HG03520 (cell line): ENCODE data around the gene MAFF.
"Not testable (repeated sequence)": the region's sequence is repeated elsewhere in the genome, so short reads cannot be mapped to it uniquely, and the experiment has no call there.

Source experiments
- ATAC-seq: cut with Tn5 transposase; IDR thresholded peaks from one replicate; pipeline ENCODE4 v1.9.1; 2021; ENCODE audit warnings: mild to moderate bottlenecking, moderate library complexity; ENCODE audit not compliant: unreplicated experiment

Gene MAFF

DNA sequence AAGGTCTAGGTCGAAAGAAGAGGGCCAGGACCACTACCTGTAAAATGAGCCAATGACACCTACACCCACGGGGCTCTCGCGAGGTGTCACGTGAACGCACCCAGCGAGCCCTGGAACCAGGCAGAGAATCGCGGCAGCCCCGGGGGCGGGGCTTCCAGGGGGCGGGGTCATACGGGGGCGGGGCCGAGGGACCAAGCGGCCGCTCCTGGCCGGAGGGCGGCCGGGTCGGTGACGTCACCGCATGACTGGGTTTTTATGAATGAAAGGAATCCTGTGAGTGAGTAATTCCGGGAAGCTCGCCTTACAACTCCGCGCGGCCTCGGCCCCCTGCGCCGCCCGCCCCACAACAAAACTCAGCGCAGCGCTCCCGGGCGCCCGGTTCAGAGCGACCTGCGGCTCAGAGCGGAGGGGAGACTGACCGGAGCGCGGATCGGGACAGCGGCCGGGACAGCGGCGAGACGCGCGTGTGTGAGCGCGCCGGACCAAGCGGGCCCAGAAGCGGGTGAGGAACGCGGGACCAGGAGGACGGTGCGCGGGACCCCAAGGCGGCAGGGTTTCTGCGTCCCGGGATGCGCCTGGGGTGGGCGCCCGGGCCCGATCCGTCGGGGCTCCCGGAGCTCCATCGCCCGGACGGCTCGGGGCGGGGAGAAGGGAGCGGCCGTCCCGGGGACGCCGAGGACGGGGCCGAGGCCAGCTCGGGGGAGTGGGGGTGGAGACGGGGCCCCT is at the start of gene MAFF:
MAFF (plus strand) TSS at position 284 of the 726 bp plus-strand sequence. CDS start 11,860 bp downstream, outside the sequence.
- peak; percentile 43 for ATAC-seq

DNA sequence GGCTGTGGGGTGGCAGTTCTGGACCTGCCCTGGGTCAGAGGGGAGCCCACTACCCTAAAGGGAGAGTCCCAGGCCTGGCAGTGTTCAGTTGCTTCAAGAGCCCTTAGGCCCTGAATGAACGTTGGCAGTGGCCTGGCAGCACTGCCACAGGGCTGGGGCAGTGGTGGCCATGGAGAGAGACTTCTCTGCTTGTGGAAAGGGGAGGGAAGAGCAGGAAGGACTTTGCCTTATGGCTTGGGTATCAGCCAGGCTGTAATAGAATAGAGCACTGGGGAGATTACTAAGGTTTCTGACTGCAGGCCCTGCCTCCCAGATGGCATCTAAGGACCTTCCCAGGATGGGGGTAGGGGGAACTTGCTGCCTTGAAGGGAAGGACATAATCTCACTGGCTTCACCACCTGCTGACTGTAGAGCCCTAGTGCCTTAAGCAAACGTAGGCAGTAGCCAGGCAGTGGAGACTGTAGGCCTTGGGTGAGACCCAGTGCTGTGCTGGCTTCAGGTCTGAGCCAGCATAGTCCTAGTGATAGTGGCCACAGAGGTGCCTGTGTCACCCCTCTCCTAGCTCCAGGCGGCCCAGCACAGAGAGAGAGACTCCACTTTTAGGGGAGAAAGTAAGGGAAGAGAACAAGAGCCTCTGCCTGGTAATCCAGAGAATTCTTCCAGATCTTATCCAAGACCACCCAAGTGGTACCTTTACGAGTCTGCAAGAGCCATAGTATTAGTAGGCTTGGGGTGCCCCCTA is 47.8 kb upstream of the MAFF start:
- no peak for ATAC-seq

DNA sequence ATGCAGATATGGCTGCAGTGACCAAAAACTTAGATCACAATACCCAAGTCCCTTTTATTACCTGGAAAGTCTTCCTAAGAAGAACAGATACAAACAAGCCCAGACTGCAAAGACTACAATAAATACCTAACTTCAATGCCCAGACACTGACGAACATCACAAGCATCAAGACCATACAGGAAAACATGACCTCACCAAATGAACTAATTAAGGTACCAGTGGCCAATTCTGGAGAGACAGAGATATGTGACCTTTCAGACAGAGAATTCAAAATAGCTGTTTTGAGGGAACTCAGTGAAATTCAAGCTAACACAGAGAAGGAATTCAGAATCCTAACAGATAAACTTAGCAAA is 47.3 kb upstream of the MAFF start:
- ATAC-seq = not testable (repeated sequence)

DNA sequence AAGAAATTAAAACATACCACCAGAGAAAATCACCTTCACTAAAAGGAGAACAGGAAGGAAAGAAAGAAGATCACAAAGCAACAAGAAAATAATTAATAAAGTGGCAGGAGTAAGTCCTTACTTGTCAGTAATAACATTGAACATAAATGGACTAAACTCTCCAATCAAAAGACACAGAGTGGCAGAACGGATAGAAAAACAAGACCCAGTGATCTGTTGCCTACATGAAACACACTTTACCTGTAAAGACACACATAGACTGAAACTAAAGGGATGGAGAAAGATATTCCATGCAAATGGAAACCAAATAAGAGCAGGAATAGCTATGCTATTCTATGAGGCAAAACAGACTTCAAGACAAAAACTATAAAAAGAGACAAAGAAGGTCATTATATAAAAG is 46.1 kb upstream of the MAFF start:
- no peak for ATAC-seq

DNA sequence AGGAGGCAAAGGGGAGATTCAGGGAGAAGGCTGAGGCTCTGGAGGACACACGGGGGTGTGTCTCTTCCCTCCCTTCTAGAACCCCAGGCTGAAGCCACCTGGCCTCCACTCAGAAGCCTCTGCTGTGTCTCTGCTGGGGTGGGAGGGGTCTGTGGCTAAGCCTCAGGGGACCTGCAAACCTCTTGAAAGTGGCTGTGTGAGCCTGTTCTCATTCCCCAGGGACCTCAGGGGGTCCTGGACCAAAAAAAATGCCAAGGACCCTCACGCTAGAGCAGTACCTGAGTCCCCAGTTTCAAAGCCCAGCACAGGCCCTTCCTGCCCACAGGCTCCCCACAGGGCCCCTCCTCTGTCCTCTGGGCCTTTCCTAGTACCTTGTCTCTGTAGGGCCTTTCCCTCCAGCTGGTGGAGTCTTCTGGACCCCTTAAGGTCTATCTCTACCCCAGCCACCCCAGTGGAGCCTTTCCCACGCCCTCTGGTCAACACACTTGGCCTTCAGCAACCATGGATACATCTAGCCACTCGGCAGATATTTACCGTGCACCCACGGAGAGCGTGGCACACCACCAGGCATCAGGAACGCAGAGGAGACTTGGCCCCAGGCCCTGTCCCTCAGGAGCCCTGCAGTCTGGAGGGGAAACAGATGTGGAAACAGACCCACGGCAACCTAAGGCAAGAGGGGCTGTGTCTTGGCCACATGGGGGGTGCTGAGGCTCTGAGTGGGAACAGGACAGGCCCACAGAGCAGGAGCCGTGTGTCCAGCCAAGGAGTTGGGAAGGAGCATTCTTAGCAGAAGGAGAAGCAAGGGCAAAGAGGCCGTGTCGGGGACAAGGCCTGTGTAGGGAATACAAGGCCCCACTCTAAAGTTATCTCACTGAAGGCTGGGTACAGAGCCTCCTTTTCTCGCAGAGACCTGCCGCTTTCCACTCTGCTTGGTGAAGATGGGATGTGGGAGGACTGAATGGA is 38.6 kb upstream of the MAFF start:
- ATAC-seq = no peak

DNA sequence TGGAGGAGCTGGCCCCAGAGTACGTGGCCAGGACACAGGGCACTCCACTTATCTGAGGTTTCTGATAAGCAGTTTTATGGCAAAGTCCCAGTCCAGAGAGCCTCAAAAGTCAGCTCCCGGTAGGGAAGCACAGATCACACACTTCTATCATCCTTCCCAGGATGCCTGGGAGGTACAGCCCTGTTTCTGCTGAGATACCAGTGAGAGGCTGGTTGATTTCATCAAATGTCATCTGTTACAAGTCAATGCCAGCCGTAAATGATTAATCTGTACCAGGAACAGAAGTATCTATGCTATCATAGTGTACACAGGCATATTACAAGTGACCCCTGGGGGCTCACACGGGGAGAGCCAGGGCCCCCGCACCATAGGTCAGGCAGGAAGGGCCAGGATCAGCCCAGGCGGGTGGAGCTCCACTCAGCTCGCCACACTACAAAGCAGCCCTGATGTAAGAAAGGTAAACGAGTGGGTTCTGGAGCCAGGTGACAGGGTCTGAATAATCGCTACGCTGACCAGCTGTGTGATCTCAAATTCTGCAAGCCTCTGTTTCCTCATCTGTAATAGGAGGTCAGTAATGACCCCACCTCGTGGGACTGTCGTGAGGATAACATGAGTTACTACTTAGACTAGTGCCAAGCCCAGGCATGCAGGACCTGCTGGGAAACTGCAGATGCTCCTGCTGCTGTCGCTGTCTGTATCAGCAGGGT is 37.8 kb upstream of the MAFF start:
- no peak for ATAC-seq

DNA sequence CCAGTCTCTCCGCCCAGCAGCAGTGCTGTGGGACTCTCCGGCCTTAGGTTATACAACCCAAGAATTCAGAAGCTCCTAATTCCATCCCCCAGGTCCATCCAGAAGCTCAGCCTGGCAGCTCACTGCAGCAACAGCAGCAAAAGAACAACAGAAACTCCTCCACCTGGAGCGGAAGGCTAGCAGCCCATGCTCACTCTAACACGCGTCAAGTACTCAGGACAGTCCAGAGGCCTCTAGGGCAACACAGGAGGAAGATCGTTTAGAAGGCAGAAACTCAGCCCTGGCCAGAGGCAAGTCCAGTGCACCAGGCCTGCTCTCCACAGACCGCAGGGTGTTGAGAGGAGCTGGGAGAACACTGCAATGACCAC is 37.3 kb upstream of the MAFF start:
- no peak for ATAC-seq

DNA sequence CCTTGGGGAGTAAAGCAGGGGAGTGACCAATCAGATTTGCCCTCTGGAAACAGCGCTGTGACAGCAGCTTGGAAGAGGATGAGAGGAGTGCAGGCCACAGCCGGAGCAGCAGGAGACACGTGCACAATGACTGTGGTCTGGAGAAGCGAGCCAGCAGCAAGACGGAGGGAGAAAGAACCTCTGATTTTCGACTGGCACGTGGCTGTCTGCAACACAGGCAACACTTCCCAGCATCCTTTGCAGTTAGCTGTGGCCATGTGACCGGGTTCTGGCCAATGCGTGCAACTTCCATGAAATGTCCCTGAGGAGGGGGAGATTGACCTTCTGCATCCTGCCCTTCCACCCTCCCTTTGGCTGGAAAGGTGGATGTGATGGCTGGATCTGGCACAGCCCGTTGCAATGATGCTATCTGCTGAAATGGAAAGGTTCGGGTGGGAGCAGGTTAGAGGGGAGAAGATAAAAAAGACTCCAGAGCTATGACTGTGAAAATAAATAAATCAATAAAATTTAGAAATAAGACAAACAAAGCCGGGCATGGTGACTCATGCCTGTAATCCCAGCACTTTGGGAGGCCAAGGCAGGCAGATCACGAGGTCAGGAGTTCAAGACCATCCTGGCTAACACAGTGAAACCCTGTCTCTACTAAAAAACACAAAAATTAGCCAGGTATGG is 35.7 kb upstream of the MAFF start:
- ATAC-seq = no peak

DNA sequence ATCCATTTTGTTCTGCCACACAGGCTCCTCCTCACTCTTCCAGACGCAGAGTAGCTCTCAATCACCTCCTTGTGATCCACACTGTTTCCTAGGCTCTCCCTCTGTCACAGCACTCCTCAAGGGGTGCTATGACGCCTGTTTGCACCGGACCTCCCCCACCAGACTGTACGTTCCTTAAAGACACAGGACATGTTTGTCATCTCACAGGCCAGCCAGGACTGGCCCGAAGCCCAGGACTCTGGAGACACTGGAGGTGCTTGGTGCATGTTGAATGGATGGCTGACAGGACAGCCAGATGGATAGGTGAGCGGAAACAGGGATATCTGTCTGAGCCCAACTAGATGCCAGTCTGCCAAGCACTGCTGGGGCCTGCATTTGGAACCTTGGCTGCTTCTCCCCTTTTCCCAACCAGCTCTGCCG is 33.8 kb upstream of the MAFF start:
- no peak for ATAC-seq

DNA sequence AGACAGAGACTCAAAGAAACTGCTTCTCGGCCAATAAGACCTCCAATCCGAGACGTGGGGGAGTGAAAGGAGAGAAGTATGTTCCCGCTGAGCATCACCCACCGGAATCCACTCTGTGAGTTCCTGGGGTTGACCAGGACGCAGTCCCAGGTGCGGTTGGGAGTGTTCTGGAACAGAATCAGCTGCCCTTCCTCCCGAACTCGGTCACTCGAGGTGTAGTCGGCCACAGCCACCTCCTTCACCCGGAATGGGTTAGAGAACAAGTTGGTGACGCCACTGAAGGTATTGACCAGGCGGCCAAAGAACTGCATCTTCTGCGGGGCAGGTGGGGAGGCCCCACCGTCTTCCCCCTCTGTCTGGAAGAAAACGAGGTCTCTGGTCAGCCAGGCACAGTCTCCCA is 32.7 kb upstream of the MAFF start:
- ATAC-seq = no peak

DNA sequence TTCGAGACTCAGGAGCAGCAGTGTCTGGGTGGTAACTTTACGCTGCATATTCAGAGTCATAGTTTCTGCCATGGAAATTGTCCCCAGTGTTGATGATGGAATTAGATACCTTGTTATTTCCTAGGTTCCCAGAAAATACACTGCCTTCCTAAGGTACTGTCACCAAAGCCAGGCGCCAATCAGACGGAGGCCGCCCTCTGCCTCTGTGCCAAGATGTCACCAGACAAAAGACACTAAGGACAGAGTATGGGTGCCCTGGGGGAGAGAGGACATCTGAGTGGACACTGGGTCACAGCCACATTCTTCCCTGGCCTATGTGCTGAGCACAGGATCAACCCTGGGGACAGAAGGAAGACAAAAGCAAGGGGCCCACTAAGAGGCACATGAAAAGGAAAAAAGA is 31.3 kb upstream of the MAFF start:
- ATAC-seq = no peak

DNA sequence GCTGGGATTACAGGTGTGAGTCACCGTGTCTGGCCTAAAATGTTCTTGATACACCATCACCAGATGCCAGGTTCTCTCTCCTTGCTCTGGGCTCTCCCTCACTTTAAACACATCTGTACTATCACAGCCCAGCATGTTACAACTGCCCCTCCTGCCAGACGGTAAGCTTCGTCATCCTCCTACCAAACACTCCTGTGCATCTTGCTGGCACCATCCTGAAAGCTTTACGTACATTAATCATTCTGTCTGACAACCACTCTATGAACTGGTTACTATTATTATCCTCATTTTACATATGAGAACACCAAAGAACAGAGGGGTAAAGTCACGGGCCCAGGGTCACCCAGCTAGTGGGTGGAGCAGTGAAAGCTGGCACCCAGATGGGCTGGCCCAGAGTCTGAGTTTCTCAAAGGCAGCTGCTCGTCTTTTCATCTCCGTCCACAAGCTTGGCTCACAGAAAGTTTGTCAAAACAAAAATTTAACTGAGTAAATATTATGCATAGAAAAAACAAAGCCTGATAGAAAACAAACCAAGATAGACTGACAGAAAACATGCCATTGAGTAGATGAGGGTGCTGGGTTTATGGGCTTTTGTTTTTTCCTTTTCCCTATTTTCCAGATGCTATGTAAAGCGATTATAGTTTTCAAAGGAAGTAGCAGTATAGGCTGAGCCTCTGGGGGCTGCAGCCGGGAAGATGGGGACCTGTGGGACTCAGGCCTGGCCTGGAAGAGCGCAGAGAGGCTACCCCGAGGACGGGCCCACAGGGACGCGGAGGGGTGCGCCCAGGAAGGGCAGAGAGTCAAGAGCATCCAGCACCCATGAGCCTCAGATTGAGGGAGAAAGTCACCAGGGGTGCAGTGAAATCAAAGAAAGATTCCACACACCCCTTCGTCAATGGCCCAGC is 29.6 kb upstream of the MAFF start:
- ATAC-seq = no peak

DNA sequence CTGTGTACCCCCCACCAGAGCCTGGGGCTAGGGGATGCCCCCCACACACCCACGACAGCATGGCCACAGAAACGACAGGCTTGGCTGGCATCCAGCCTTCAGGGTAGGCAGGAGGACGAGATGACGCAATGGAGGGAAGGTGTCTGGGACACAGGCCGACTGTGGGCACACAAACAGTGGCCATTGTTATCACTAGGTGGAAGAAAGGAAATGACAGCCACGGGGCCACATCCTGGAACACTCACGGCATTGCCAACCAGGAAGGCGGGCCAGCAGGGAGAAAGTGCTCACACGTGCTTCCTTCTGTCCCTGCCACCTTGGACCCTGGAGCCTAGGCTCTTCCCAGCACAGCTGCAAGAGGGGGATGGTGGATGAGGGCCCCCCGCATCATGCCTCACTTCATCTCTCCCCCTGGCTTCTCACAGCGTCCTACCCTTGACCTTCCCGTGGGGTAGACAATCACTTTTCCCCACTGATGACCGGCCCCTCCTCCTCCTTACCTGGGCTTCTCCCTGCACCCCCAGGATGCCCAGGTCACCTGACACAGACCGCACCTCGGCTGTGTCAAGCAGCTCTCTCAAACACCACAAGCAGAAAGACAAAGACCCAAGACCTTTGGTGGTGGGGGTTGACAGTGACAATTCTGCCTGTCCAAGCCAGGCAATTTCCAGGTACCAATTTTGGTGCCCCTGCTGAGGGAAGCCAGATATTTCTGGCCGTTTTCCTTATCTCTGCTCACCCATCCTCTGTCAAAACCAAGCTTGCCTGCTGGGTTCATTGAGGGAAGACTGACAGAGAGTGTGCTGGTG is 28.8 kb upstream of the MAFF start:
- ATAC-seq = no peak

DNA sequence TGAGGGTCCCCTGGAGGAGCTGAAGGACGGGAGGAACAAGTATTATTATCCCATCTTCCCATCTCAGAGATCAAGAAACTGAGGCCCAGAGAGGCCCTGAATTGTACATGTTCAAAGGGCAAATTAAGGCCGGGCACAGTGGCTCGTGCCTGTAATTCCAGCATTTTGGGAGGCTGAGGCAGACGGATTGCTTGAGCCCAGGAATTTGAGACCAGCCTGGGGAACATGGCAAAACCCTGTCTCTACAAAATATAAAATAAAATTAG is 28.2 kb upstream of the MAFF start:
- ATAC-seq = no peak

DNA sequence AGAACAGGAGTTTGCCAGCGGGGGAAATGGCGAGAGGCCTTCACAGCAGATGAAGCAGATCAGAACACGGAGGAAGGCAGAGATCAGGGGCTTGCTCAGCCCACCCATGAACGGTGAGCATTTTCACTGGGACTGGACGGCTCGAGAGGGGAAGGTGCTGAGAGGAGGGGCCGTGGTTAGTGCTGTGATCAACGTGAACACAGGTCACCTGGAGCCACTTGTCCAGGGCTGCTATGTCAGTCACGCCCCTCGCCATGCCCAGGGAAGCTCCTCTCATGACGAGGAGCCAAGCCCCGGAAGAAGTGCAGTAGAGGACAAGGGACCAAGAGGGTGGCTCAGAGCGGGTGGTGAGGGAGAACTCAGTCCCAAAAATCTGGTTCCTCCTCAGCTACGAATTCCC is 27.2 kb upstream of the MAFF start:
- ATAC-seq = no peak

DNA sequence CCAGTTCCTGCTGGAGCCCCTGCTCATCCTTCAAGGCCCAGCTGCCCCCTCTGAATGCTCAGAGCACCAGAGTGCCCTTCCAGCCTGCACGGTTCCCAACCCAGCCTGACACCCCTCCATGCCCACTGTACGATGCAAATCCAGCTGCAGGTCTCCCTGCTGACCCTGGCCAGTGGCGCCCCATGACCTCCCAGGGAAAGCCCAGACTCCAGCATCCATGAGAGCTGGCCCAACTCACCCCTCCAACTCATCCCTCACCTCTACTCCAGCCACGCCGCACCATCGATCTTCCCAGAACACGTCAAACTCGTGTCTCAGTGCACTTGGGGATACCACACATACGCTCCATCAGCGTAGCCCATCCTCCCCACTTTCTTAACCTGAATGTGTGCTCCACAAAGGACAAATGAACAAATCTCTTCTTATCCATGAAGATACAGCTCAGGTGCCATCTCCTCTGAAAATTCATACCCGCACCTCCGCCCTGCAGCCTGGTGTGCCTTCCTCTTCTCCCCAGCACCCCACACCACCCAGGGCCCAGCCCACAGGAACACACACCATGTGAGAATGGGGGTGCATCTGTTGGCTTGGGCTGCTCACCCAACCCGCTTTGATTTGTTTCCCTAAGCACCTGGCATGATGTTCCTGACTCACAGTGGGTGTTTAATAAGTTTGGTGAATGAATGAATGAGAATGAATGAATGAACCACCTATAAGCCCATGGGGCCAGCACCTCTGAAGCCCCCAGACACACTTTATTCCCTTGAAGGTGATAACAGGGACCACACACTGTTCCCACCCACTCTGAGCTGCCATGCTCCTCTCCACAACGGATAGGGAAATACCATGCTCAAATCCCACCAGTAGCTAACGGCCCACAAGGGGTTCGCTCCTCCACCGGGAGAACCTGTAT is 26.3 kb upstream of the MAFF start:
- no peak for ATAC-seq

DNA sequence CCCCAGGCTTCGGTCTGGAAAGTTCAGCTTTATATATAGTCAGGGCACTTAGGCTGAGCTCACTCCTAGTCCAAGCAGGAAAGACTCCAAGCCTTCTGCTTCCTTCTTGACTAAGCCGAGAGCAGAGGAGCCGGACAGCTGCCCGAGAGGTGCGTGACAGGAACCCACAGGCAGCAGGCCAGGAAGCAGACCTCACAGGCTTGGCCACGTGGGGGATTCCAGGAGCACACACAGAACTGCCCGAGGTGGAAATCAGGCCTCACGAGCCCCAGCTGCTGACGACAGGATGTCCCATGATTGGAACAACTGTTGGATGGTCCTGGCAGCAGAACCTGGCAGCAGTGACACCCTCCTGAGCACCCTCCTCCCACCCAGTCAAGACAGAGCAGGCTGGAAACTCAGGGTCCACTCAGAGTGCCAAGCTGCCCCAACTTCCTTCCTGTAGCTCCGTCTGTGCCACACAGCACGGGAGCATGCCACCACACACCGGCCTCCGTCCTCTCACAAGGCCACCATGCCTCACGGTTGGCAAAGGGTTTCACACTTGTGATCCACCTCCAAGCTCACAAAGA is 25.5 kb upstream of the MAFF start:
- no peak for ATAC-seq
